Measurements from ENCODE around the gene MRPS17.

Gene MRPS17

DNA sequence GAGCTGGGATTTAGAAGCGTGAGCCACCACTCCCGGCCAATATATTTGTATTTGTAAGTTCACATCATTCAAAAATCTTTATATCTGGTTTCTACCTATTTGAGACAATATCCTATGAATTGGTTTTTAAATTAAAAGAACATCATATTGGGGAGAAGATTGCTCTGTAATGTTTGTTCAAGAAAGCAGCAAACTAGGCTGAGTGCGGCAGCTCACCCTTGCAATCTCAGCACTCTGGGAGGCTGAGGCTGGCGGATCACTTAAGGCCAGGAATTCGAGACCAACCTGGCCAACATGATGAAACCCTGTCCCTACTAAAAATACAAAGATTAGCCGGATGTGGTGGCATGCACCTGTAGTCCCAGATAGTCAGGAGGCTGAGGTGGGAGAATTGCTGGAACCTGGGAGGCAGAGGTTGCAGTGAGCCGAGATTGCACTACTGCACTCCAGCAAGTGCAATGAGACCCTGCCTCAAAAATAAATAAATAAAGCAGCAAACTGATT, 22.1 kb downstream of the MRPS17 start:
- DNase-seq: no peak

DNA sequence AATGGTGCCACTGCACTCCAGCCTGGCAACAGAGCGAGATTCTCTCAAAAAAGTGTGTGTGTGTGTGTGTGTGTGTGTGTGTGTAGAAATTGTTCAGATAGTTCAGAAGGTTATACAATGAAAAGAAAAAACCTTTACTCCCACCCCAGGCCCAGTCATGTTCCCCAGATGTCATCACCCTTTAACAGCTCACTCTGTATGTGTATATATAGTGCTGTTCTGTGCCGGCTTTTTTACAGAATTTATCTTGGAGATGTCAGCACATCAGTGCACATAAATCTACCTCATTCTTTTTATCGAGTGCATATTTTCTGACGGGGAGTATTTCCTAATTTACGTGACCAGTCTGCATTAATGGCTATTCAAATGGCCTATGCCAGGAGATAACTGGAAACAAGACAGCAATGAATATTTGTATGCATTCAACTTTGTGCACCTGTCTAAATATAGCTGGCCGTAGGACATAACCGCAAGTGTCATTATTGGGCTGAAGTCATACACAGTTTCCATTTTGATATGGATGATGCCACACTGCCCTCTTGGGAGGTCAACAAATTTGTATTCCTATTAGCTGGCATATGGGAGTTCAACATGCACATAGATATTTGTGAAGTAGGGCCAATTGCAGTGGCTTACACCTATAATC, 24.4 kb downstream of the MRPS17 start:
- DNase-seq: no peak

DNA sequence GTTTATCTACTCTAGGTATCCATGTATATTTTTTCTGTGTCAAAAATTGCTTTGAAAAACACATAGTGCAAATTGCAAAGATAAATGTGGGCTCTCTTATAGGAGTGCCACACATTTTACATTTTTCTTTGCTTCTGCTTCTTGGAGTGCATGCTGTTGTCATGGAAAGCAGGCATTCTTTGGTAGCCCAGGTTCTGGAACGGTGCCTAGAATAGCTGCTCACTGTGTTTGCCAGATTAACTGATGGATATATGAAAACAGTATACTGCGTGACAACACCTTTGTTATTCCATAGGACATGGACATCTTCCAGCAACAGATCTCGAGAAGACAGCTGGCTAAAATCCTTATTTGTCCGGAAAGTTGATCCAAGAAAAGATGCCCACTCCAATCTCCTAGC, 26.2 kb downstream of the MRPS17 start:
- no peak for DNase-seq

DNA sequence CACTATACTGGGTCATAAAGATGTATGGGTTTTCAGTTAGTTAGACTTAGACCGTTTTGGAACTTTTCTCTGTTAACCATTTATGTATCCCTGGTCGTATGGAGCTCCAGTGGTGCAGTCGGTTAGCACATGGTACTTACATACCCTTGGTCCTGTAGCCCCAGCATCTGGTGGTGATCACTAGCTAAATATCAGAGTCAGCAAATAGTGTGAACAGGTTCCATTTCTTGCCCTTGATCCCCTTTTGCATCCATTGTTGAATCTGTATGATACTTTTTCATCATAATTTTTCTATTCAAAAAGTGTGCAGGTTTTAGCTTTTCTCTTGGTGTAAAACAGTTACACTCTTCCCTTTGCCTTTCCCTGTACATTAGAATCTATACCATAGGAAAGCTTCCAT, 28.6 kb downstream of the MRPS17 start:
- no peak for DNase-seq

DNA sequence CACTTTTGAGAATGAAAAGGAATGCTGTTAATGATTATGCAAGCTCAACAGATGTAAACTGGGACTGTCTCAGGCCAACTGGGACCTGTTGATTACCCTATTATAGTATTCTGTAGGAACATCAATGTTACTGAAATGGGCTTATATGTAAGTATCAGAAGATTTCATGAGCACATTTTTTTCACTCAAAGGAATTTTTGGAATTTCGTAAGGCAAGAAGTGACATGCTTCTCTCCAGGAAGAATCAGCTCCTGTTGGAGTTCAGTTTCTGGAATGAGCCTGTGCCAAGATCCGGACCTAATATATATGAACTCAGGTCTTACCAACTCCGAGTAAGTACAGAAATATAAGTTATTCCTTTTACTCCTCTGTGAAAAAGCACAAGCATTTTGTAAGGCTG, 31.9 kb downstream of the MRPS17 start:
- DNase-seq: no peak

DNA sequence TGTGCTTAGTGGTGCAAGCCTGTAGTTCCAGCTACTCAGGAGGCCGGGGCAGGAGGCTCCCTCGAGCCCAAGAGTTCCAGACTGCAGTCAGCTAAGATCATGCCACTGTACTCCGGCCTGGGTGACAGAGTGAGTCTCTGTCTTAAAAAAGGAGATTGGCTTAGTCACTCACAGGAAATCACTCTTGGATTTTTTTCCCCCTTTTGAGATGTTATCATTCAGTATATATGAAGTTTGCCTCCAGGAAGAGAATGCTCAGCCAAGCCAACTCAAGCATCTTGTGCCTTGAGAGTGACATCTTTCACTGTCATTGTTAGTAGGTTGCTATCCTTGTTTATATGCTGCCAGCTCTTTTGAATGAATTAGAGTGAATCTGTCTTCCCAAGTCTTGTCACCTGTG, 40.7 kb downstream of the MRPS17 start:
- DNase-seq: no peak

DNA sequence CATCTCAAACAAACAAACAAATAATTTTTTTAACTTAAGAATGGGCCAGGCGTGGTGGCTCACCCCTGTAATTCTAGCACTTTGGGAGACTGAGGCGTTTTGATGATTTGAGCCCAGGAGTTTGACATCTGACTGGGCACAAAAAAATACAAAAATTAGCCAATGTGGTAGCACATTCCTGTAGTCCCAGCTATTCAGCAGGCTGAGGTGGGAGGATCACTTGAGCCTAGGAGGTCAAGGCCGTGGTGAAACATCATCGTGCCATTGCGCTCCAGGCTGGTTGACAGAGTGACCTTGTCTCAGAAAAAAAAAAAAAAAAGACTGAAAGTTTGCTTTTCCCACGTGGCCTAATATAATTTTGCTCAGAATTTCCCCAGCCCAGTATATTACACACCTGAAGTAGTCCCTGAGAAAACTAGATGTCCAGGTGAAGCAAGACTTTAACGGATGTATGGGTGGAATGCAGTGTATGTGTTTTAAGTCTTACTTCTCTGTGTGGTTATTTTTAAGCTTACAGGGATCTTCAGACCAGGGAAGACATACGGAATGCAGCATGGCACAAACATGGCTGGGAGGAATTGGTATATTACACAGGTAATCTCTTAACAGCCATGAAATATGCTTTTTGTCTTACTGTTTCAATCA, 45.3 kb downstream of the MRPS17 start:
- no peak for DNase-seq

DNA sequence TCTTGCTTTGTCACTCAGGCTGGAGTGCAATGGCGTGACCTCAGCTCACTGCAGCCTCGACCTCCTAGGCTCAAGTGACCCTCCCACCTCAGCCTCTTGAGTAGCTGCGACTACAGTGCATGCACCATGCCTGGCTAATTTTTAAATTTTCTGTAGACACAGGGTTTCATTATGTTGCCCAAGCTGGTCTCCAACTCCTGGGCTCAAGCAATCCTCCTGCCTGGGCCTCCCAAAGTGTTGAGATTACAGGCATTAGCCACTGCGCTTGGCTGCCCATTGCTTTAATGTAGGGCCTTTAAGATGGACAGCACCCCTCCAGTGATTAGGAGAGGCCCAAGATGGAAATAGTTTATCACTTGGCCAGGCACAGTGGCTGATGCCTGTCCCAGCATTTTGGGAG, 52.1 kb downstream of the MRPS17 start:
- no peak for DNase-seq
